Measurements from ENCODE around the gene NOL6. TPM values are rescaled to one million over a fixed set of nuclear protein-coding genes. Genes with fewer than 3 reads are reported as not detected.

NOL6 gene
- total RNA-seq, 1 experiment from 2014 or later, result 75.1 TPM

DNA sequence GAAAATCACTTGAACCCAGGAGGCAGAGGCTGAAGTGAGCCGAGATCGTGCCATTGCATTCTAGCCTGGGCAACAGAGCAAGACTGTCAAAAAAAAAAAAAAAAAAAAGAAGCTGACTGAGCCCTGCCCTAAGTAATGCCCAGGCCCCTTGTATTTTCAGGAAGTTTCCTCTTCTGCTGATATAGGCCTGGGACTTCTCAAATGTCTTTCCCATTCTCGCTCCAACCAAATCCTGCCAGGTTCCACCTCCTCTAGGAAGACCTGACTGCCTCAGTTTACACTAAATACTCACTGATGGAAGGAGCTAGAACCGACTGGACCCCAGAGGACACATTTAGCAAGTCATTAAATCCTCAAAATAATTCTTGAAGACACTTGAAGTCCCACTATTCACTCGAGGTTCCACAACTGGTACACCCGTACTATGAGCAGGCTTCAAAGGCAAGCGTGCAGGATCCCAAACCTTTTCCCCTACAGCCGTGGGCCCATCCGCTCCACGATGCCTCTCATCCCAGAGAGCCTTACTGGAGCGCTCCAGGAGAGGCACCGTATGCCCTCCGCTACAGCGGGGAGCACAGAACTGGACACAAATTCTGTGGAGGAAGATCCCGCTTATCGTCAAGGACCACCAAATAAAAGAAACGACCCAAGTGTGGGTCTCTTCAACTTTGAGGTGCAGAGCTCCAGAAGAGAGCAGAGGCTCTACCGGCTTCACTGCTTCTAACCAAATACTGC, 676 bp downstream of the NOL6 start:
- peak overlapping the region; percentile 87 for H3K27ac ChIP-seq (ENCODE audit: low read length)
- TSS peak; percentile 85 for BruUV-seq (replicated peaks)
- peak; percentile 14; the same call in 1 of the 2 replicates for ATAC-seq
- no peaks in the 10 kb centered on the region for H3K9me3 ChIP-seq (ENCODE audit: control insufficient read depth, insufficient read depth, low read depth, low read length)
- no peak for DNase-seq (ENCODE audit: low read depth, low spot score)
- in situ Hi-C loops (cut with HindIII; ENCODE audit: low pct_unique_long_range_greater_than_20kb, low sequenced_read_pairs) (no loop called here), intact Hi-C loops (cut with micrococcal nuclease; ENCODE audit: unreplicated experiment) (no loop called here)
- H3K4me1 ChIP-seq (ENCODE audit: control insufficient read depth, insufficient read depth, low read length), result peaks cover 6% of the 10 kb centered on the region
- CTCF ChIA-PET, result interaction anchor here (1.1 kb wide), 3 partner anchors 26 to 151 kb away, joined by 3 to 8 read pairs (median 5); partner anchors contain the start of gene AQP3
- TF ChIP-seq TCF7L2 (IDR thresholded peaks at IDR 0.05; ENCODE audit: low read depth, low read length), result no peak
- TF ChIP-seq, protein P1, sequence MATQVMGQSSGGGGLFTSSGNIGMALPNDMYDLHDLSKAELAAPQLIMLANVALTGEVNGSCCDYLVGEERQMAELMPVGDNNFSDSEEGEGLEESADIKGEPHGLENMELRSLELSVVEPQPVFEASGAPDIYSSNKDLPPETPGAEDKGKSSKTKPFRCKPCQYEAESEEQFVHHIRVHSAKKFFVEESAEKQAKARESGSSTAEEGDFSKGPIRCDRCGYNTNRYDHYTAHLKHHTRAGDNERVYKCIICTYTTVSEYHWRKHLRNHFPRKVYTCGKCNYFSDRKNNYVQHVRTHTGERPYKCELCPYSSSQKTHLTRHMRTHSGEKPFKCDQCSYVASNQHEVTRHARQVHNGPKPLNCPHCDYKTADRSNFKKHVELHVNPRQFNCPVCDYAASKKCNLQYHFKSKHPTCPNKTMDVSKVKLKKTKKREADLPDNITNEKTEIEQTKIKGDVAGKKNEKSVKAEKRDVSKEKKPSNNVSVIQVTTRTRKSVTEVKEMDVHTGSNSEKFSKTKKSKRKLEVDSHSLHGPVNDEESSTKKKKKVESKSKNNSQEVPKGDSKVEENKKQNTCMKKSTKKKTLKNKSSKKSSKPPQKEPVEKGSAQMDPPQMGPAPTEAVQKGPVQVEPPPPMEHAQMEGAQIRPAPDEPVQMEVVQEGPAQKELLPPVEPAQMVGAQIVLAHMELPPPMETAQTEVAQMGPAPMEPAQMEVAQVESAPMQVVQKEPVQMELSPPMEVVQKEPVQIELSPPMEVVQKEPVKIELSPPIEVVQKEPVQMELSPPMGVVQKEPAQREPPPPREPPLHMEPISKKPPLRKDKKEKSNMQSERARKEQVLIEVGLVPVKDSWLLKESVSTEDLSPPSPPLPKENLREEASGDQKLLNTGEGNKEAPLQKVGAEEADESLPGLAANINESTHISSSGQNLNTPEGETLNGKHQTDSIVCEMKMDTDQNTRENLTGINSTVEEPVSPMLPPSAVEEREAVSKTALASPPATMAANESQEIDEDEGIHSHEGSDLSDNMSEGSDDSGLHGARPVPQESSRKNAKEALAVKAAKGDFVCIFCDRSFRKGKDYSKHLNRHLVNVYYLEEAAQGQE (IDR thresholded peaks at IDR 0.05; ENCODE audit: insufficient read depth in 1 of 2, low read depth in 2 of 2, low read length in 1 of 2), result no peak
- no peak for TF ChIP-seq SIN3A (IDR thresholded peaks at IDR 0.05; ENCODE audit: borderline replicate concordance, insufficient read depth, low read depth, low read length)
- no peak for TF ChIP-seq POLR2AphosphoS5 (IDR thresholded peaks at IDR 0.05; ENCODE audit: low read depth, low read length)
- TF ChIP-seq, protein P2, sequence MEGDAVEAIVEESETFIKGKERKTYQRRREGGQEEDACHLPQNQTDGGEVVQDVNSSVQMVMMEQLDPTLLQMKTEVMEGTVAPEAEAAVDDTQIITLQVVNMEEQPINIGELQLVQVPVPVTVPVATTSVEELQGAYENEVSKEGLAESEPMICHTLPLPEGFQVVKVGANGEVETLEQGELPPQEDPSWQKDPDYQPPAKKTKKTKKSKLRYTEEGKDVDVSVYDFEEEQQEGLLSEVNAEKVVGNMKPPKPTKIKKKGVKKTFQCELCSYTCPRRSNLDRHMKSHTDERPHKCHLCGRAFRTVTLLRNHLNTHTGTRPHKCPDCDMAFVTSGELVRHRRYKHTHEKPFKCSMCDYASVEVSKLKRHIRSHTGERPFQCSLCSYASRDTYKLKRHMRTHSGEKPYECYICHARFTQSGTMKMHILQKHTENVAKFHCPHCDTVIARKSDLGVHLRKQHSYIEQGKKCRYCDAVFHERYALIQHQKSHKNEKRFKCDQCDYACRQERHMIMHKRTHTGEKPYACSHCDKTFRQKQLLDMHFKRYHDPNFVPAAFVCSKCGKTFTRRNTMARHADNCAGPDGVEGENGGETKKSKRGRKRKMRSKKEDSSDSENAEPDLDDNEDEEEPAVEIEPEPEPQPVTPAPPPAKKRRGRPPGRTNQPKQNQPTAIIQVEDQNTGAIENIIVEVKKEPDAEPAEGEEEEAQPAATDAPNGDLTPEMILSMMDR (IDR thresholded peaks at IDR 0.05), result no peak
- POLR2A ChIA-PET, result interaction anchor here (0.6 to 1.1 kb wide), 4 partner anchors 13 to 182 kb away, joined by 3 read pairs; no protein-coding TSS in a partner anchor
- no peaks in the 10 kb centered on the region for H3K27me3 ChIP-seq (ENCODE audit: control insufficient read depth, insufficient read depth, low read length)
- peaks cover 3% of the 10 kb centered on the region for H3K36me3 ChIP-seq (ENCODE audit: control insufficient read depth, insufficient read depth, low read length)
- peak overlapping the region; percentile 79 to 99 for H3K4me3 ChIP-seq (ENCODE audit: low read depth in 2 of 2, low read length in 2 of 2)

DNA sequence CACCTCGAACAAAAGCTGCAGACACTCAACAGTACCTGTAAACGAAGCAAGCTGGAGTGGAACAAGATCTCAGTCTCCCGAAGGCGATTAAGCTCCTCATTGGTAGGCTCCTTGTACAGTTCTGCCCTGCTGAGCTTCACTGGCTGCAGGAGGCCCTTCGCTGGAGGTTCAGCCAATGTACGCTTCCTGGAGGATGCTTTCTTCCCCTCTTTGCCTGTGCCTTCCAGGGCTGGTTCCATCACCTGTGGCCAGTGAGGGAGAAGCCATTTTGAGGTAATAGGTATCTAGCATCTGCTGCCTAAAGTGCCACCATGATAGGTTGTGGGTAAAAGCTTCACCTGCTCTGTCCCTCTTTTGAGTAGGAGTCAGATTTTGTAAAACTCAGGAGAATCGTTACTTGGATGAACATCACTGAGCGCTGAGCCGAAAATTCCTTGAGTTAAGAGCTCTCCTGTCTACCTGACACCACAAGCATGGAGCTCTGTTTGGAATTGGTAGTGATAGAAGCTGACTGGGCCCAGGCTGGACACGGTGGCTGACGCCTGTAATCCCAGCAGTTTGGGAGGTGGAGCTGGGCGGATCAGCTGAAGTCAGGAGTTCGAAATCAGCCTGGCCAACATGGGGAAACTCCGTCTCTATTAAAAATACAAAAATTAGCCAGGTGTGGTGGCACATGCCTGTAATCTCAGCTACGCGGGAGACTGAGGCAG, 1.4 kb downstream of the NOL6 start:
- CTCF ChIA-PET, result no interaction called here
- in situ Hi-C loops (cut with HindIII; ENCODE audit: low pct_unique_long_range_greater_than_20kb, low sequenced_read_pairs), result no loop called here
- no peak for TF ChIP-seq TCF7L2 (IDR thresholded peaks at IDR 0.05; ENCODE audit: low read depth, low read length)
- TF ChIP-seq POLR2AphosphoS5 (IDR thresholded peaks at IDR 0.05; ENCODE audit: low read depth, low read length), result no peak
- TF ChIP-seq, protein P1 (IDR thresholded peaks at IDR 0.05; ENCODE audit: insufficient read depth in 1 of 2, low read depth in 2 of 2, low read length in 1 of 2), result no peak
- TF ChIP-seq, protein P2 (IDR thresholded peaks at IDR 0.05), result no peak
- intact Hi-C loops (cut with micrococcal nuclease; ENCODE audit: unreplicated experiment), result no loop called here
- no peak for DNase-seq (ENCODE audit: low read depth, low spot score)
- Histone ChIP-seq H3K27me3 (ENCODE audit: control insufficient read depth, insufficient read depth, low read length) (no peaks in the 10 kb centered on the region), H3K36me3 (ENCODE audit: control insufficient read depth, insufficient read depth, low read length) (peaks cover 3% of the 10 kb centered on the region), H3K4me1 (ENCODE audit: control insufficient read depth, insufficient read depth, low read length) (peaks cover 6% of the 10 kb centered on the region), H3K4me3 (ENCODE audit: low read depth in 2 of 2, low read length in 2 of 2) (peak overlapping the region; percentile 79 to 99), H3K27ac (ENCODE audit: low read length) (peak overlapping the region; percentile 87; the same call in 1 of the 2 replicates), H3K9me3 (ENCODE audit: control insufficient read depth, insufficient read depth, low read depth, low read length) (no peaks in the 10 kb centered on the region)
- POLR2A ChIA-PET, result no interaction called here
- no peak for ATAC-seq
- BruUV-seq (replicated peaks), result no TSS peak

Measured in Panc1 (cell line).